Measurements from ENCODE around the gene RAB25. TPM values are rescaled to one million over a fixed set of nuclear protein-coding genes. Genes with fewer than 3 reads are reported as not detected.

RAB25 gene
- total and polyA plus RNA-seq, 4 donors, result 62.7 to 156 (median 87.2) TPM

DNA sequence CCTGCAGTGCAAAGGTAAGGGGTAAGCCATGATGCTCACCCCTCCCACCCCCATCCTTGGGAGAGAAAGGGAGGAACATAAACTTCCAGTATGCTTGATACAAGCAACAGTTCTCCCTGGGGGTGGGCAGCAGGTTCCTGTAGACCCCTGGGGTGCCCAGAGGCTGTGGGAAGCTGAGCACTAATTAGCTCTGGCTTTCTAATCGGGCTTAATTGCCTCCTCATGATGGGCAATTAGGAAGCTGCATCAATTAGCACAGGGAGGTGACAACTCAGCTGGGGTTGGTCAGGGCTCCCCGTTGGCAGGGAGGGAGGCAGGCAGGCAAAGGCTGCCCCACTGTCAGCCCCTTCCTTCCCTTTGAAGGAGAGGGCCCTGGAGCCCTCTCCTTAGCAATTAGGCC, 37.8 kb downstream of the RAB25 start:
- peaks cover 0 to 11% (median 3%) of the 10 kb centered on the region in 4 donors for H3K36me3 ChIP-seq (ENCODE audit: control insufficient read depth in 4 of 4, insufficient read depth in 4 of 4, low read length in 4 of 4)
- DNase-seq (no peak), ATAC-seq (ENCODE audit: insufficient read depth, low FRiP score) (no peak)
- no peak overlapping the region for H3K27ac ChIP-seq (ENCODE audit: low read depth in 1 of 2, low read length in 1 of 2)
- TF ChIP-seq, protein P1, sequence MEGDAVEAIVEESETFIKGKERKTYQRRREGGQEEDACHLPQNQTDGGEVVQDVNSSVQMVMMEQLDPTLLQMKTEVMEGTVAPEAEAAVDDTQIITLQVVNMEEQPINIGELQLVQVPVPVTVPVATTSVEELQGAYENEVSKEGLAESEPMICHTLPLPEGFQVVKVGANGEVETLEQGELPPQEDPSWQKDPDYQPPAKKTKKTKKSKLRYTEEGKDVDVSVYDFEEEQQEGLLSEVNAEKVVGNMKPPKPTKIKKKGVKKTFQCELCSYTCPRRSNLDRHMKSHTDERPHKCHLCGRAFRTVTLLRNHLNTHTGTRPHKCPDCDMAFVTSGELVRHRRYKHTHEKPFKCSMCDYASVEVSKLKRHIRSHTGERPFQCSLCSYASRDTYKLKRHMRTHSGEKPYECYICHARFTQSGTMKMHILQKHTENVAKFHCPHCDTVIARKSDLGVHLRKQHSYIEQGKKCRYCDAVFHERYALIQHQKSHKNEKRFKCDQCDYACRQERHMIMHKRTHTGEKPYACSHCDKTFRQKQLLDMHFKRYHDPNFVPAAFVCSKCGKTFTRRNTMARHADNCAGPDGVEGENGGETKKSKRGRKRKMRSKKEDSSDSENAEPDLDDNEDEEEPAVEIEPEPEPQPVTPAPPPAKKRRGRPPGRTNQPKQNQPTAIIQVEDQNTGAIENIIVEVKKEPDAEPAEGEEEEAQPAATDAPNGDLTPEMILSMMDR (IDR thresholded peaks at IDR 0.05; ENCODE audit: control extremely low read depth, extremely low read depth), result no peak
- no peaks in the 10 kb centered on the region for H3K9me3 ChIP-seq (ENCODE audit: control insufficient read depth in 4 of 4, insufficient read depth in 3 of 4, low read length in 3 of 4)
- H3K4me3 ChIP-seq, result no peak overlapping the region
- H3K4me1 ChIP-seq (ENCODE audit: control insufficient read depth in 5 of 5, insufficient read depth in 5 of 5, low read length in 5 of 5), result peaks cover 8 to 36% (median 17%) of the 10 kb centered on the region in 5 donors
- WGBS, 2 donors, result 85 to 96% methylated on average over 2 of the region's 2 CpGs
- no peaks in the 10 kb centered on the region for H3K27me3 ChIP-seq (ENCODE audit: control insufficient read depth in 3 of 3, insufficient read depth in 3 of 3, low read length in 2 of 3)
- H3K9ac ChIP-seq (ENCODE audit: insufficient read depth in 1 of 2, low read length in 2 of 2), result no peak overlapping the region

DNA sequence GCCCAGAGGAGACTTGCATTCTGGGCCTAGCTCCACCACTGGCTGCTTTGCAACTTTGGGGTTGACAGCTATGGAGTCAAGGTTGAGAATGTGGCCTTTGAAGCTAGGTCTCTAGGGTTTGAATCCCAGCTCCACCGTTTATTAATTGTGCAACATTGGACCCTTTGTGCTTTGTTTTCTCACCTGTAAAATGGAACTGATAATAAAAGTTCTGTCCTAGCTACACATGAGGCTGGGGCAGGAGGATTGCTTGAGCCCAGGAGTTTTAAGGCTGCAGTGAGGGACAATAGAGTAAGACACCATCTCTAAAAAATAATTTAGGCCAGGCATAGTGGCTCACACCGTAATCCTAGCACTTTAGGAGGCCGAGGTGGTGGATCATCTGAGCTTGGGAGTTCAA, 38.3 kb downstream of the RAB25 start:
- ATAC-seq (ENCODE audit: insufficient read depth, low FRiP score) (no peak), DNase-seq (no peak)
- TF ChIP-seq, protein P1 (IDR thresholded peaks at IDR 0.05; ENCODE audit: control extremely low read depth, extremely low read depth), result no peak
- Histone ChIP-seq H3K27ac (ENCODE audit: low read depth in 1 of 2, low read length in 1 of 2) (no peak overlapping the region), H3K9me3 (ENCODE audit: control insufficient read depth in 4 of 4, insufficient read depth in 3 of 4, low read length in 3 of 4) (no peaks in the 10 kb centered on the region), H3K27me3 (ENCODE audit: control insufficient read depth in 3 of 3, insufficient read depth in 3 of 3, low read length in 2 of 3) (no peaks in the 10 kb centered on the region), H3K36me3 (ENCODE audit: control insufficient read depth in 4 of 4, insufficient read depth in 4 of 4, low read length in 4 of 4) (peaks cover 0 to 7% (median 3%) of the 10 kb centered on the region in 4 donors), H3K4me1 (ENCODE audit: control insufficient read depth in 5 of 5, insufficient read depth in 5 of 5, low read length in 5 of 5) (peaks cover 8 to 41% (median 22%) of the 10 kb centered on the region in 5 donors), H3K4me3 (no peak overlapping the region), H3K9ac (ENCODE audit: insufficient read depth in 1 of 2, low read length in 2 of 2) (no peak overlapping the region)
- WGBS, 2 donors, result 84 to 92% methylated on average over 3 of the region's 3 CpGs

DNA sequence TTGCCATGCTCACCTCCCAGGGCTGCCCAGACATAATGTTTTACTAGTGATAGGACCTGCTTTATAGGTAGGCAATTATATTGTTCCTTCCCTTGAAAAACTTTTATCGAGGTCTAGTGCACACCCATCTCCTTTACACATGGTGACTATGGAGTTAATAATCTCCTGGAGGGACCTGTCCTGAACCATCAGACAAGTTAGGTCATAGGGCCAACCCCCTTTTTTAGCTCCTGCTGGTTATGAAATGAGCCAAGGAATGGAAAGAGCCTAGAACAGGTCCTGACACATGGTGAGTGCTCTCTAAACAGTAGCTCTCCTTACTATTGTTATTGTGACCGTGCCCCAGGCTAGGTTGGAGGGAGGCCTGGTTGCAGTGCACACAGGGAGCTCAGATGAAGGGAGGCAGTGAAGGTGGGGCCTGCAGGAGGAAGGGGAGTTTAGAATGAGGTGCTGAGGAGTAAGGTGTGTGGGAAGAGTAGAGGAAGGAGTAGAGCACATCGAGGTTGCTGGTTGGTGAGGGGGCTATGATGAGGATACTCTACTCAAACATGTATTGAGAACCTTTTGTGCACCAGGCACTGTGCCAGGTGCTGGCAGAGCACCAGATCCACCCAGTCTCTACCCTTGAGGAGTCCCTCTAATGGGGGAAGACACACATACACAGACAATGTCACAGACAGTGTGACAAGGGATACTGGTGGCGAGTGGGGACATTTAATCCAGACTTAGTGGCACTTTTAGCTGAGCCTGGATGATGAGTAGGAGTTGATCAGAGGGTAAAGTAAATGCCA, 39.4 kb downstream of the RAB25 start:
- Histone ChIP-seq H3K4me3 (no peak overlapping the region), H3K9ac (ENCODE audit: insufficient read depth in 1 of 2, low read length in 2 of 2) (no peak overlapping the region), H3K27ac (ENCODE audit: low read depth in 1 of 2, low read length in 1 of 2) (no peak overlapping the region), H3K9me3 (ENCODE audit: control insufficient read depth in 4 of 4, insufficient read depth in 3 of 4, low read length in 3 of 4) (no peaks in the 10 kb centered on the region), H3K4me1 (ENCODE audit: control insufficient read depth in 5 of 5, insufficient read depth in 5 of 5, low read length in 5 of 5) (peaks cover 14 to 52% (median 33%) of the 10 kb centered on the region in 5 donors), H3K27me3 (ENCODE audit: control insufficient read depth in 3 of 3, insufficient read depth in 3 of 3, low read length in 2 of 3) (no peaks in the 10 kb centered on the region), H3K36me3 (ENCODE audit: control insufficient read depth in 4 of 4, insufficient read depth in 4 of 4, low read length in 4 of 4) (peaks cover 0 to 7% (median 2%) of the 10 kb centered on the region in 4 donors)
- DNase-seq (no peak), ATAC-seq (ENCODE audit: insufficient read depth, low FRiP score) (no peak)
- TF ChIP-seq, protein P1 (IDR thresholded peaks at IDR 0.05; ENCODE audit: control extremely low read depth, extremely low read depth), result no peak
- 65 to 76% methylated on average over 4 of the region's 4 CpGs for WGBS, 2 donors
